Loucy (cell line): ENCODE data around the gene EFNA5.

Experiments used
- EZH2phosphoT487 ChIP-seq: fragments of 200-600 bp; IDR thresholded peaks from 2 replicates; pipeline ENCODE4 v1.6.1; 2018; ENCODE audit warnings: antibody characterized with exemption, mild to moderate bottlenecking, moderate library complexity, borderline replicate concordance
- TF ChIP-seq, protein P1 (sequence below): fragments of 200-600 bp; sonication (generic); conservative IDR thresholded peaks from 2 replicates; pipeline ENCODE4 v1.5.1; 2014; ENCODE audit warnings: mild to moderate bottlenecking, antibody characterized with exemption, low read length

DNA sequence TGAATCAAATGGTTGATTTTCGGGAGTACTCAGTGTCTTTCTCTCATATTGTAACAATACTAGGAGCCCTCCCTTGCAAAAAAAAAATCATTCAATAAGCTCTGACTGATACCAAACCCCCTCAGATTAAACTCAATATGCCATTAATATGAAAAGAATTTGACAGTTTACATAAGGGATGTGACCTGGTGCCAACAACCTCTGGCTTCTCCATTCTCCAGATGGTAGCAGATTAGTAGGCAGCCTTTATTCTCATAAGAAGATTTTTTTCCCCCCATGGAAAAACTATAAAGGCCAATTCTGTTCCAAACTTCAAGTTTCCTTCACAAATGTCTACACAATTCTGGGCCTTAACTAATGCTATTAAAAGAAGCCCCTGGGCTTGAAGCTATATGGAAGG lies 96.5 kb downstream of the EFNA5 start:
- TF ChIP-seq EZH2phosphoT487 = no peak
- TF ChIP-seq, protein P1, sequence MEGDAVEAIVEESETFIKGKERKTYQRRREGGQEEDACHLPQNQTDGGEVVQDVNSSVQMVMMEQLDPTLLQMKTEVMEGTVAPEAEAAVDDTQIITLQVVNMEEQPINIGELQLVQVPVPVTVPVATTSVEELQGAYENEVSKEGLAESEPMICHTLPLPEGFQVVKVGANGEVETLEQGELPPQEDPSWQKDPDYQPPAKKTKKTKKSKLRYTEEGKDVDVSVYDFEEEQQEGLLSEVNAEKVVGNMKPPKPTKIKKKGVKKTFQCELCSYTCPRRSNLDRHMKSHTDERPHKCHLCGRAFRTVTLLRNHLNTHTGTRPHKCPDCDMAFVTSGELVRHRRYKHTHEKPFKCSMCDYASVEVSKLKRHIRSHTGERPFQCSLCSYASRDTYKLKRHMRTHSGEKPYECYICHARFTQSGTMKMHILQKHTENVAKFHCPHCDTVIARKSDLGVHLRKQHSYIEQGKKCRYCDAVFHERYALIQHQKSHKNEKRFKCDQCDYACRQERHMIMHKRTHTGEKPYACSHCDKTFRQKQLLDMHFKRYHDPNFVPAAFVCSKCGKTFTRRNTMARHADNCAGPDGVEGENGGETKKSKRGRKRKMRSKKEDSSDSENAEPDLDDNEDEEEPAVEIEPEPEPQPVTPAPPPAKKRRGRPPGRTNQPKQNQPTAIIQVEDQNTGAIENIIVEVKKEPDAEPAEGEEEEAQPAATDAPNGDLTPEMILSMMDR = no peak
